ENCODE data around the gene ACTR5. TPM values are rescaled to one million over a fixed set of nuclear protein-coding genes. Genes with fewer than 3 reads are reported as not detected.
A peak's percentile ranks its signal among the peaks of the same experiment; 100 is the strongest.

The ACTR5 gene
- total RNA-seq, 1 donor from 2014 or later: 13.7 TPM

- intact Hi-C loops (cut with micrococcal nuclease): loop anchor here (5.0 kb wide), 1 partner anchor 318 kb away; no protein-coding TSS in a partner anchor
- Mint-ChIP-seq H3K4me1 (peaks cover 69% of the 10 kb centered on the region), H3K4me3 (peak overlapping the region; percentile 53), H3K27me3 (peaks cover 83% of the 10 kb centered on the region), H3K36me3 (ENCODE audit: low read depth) (no peaks in the 10 kb centered on the region), H3K9me3 (no peaks in the 10 kb centered on the region), H3K27ac (peak overlapping the region; percentile 74)
- DNase-seq: no peak
- no peak for ATAC-seq (ENCODE audit: low read depth)
- TF ChIP-seq, protein P1, sequence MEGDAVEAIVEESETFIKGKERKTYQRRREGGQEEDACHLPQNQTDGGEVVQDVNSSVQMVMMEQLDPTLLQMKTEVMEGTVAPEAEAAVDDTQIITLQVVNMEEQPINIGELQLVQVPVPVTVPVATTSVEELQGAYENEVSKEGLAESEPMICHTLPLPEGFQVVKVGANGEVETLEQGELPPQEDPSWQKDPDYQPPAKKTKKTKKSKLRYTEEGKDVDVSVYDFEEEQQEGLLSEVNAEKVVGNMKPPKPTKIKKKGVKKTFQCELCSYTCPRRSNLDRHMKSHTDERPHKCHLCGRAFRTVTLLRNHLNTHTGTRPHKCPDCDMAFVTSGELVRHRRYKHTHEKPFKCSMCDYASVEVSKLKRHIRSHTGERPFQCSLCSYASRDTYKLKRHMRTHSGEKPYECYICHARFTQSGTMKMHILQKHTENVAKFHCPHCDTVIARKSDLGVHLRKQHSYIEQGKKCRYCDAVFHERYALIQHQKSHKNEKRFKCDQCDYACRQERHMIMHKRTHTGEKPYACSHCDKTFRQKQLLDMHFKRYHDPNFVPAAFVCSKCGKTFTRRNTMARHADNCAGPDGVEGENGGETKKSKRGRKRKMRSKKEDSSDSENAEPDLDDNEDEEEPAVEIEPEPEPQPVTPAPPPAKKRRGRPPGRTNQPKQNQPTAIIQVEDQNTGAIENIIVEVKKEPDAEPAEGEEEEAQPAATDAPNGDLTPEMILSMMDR (IDR thresholded peaks at IDR 0.05): no peak
- POLR2A ChIA-PET: interaction anchor here (0.9 kb wide), 1 partner anchor 76 kb away, joined by 3 read pairs; the partner anchor contains the start of gene PPP1R16B
- CTCF ChIA-PET: interaction anchor here (0.9 to 1.5 kb wide), 3 partner anchors 19 to 159 kb away, joined by 3 to 4 read pairs (median 3); partner anchors contain the start of gene ACTR5
Observed at GRCh38 chr20:38728911-38729642, 19.2 kb upstream of the ACTR5 start.

DNA sequence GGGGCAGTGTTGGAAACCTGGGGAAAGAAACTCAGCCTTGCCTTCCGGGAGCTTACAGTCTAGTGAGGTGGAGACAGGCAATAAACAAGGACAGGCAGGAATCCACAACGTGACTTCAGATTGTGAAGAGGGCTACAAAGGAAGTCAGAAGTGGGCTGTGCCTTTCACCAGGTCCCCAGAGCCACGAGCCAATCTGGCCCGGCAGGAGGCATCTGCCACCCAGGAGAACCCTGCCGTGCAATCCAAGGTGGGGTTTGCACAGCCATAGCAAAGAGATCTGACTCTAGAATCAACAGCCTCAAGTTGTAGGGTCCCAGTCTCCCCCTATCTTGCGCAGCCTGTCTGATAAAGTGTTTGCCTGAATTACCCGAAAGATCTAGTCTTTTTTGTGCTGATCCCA lies 18.5 kb upstream of the ACTR5 start:
- H3K4me1 Mint-ChIP-seq: peaks cover 65% of the 10 kb centered on the region
- peak overlapping the region; percentile 32 for H3K4me3 Mint-ChIP-seq
- H3K27ac Mint-ChIP-seq: no peak overlapping the region

GRCh38 chr20:38730167-38730988 lies 17.9 kb upstream of the ACTR5 start:
- peak overlapping the region; percentile 65 for H3K4me3 Mint-ChIP-seq
- CTCF ChIA-PET: interaction anchor here (1.2 kb wide), 1 partner anchor 57 kb away, joined by 3 read pairs; no protein-coding TSS in a partner anchor
- POLR2A ChIA-PET: no interaction called here
- ATAC-seq (ENCODE audit: low read depth) (no peak), DNase-seq (no peak)
- H3K4me1 Mint-ChIP-seq: peaks cover 59% of the 10 kb centered on the region
- peaks cover 86% of the 10 kb centered on the region for H3K27me3 Mint-ChIP-seq
- no peak overlapping the region for H3K27ac Mint-ChIP-seq
- intact Hi-C loops (cut with micrococcal nuclease): loop anchor here (2.0 to 5.0 kb wide), 3 partner anchors 56 to 162 kb away; partner anchors contain the start of gene PPP1R16B
- no peaks in the 10 kb centered on the region for H3K36me3 Mint-ChIP-seq (ENCODE audit: low read depth)
- TF ChIP-seq, protein P1 (IDR thresholded peaks at IDR 0.05): no peak
- H3K9me3 Mint-ChIP-seq: no peaks in the 10 kb centered on the region

More for the DNA sequence above, 18.5 kb upstream of the ACTR5 start:
- POLR2A ChIA-PET: no interaction called here
- CTCF ChIA-PET: interaction anchor here (0.9 to 1.5 kb wide), 3 partner anchors 18 to 158 kb away, joined by 3 to 4 read pairs (median 3); partner anchors contain the start of gene ACTR5
- H3K27me3 Mint-ChIP-seq: peaks cover 85% of the 10 kb centered on the region
- no peaks in the 10 kb centered on the region for H3K9me3 Mint-ChIP-seq
- no peaks in the 10 kb centered on the region for H3K36me3 Mint-ChIP-seq (ENCODE audit: low read depth)
- ATAC-seq (ENCODE audit: low read depth) (no peak), DNase-seq (no peak)
- intact Hi-C loops (cut with micrococcal nuclease): loop anchor here (2.0 to 5.0 kb wide), 4 partner anchors 55 to 318 kb away; partner anchors contain the start of gene PPP1R16B
- TF ChIP-seq, protein P1 (IDR thresholded peaks at IDR 0.05): no peak

DNA sequence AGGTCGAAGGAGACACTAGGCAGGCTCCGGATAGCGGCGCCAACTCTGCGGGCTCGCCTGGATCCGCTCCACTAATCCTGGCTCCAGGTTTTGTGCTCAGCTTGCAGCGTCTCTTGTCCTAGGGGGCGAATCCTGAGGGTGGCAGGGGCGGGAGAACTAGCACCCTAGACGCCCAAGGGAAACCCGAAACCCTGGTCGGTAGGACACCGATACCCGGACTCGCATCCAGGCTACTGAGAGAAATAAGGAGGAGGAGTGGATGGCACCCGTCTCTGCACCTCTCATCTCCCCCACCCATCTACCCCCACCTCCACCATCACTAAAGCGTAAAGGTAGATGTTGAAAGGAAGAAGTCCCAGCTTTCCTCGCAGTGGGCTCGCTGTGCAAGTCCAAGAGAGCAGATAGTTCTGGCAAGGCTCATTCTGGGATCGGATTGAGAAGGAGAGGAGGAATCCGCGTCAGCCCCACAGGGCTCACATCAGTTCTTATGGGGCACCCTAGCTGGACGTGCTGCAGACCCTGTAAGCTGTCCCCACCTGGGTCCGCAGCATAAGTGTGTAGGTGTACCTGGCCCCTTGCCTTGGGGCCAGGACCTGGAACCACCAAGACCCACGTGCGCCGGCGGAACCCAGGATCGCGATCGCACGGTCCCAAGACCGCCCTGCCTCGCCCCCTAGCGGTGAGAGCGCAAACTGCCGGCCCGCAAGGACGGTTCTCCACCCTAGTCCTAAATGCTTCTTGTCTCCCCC lies 17.1 kb upstream of the ACTR5 start:
- H3K27ac Mint-ChIP-seq: no peak overlapping the region
- H3K4me1 Mint-ChIP-seq: peaks cover 52% of the 10 kb centered on the region
- no peaks in the 10 kb centered on the region for H3K36me3 Mint-ChIP-seq (ENCODE audit: low read depth)
- no peaks in the 10 kb centered on the region for H3K9me3 Mint-ChIP-seq
- TF ChIP-seq, protein P1 (IDR thresholded peaks at IDR 0.05): peak; percentile 77
- peak; percentile 68 for DNase-seq
- intact Hi-C loops (cut with micrococcal nuclease): loop anchor here (1.0 to 5.0 kb wide), 5 partner anchors 17 to 162 kb away; partner anchors contain the start of genes ACTR5 and PPP1R16B
- ATAC-seq (ENCODE audit: low read depth): peak; percentile 76
- H3K4me3 Mint-ChIP-seq: peak overlapping the region; percentile 65
- H3K27me3 Mint-ChIP-seq: peaks cover 88% of the 10 kb centered on the region
- POLR2A ChIA-PET: no interaction called here
- CTCF ChIA-PET: interaction anchor here (0.6 kb wide), 1 partner anchor 477 kb away, joined by 4 read pairs; no protein-coding TSS in a partner anchor

Data from activated B cell treated with CpG ODN at 0.5 μM for 24 hours (primary cell).